Fibroblast of skin of back (primary cell): ENCODE results near the gene TMEM179B. TPM values are rescaled to one million over a fixed set of nuclear protein-coding genes. Genes with fewer than 3 reads are reported as not detected.
"Not testable (repeated sequence)": the region's sequence is repeated elsewhere in the genome, so short reads cannot be mapped to it uniquely, and the experiment has no call there.

Experiments used
- DNase-seq: peaks from one replicate; pipeline ENCODE4 v3.0.0-alpha.2; 2013
- polyA plus RNA-seq, 2 experiments: library from polyadenylated mRNA; unstranded; fragments of 120-200 nt; gene quantifications; one replicate each; pipeline ENCODE4 v1.2.1, GENCODE V29; 2013; ENCODE audit not compliant: insufficient read length in 2 of 2

Gene TMEM179B
- polyA plus RNA-seq (2013, experiment 1 of 2; ENCODE audit: insufficient read length), result 44.3 TPM
- 51.3 TPM for polyA plus RNA-seq (2013, experiment 2 of 2; ENCODE audit: insufficient read length)

GRCh38 chr11:62787005-62787759 lies at the start of gene TMEM179B:
Gene TMEM179B (plus strand): TSS chr11:62787402. CDS start chr11:62787432, 30 bp downstream.
- DNase-seq, result peak; percentile 98

GRCh38 chr11:62747475-62748160 lies 39.6 kb upstream of the TMEM179B start:
- no peak for DNase-seq

GRCh38 chr11:62749931-62750330 lies 37.3 kb upstream of the TMEM179B start:
- DNase-seq, result not testable (repeated sequence)

GRCh38 chr11:62752177-62752785 lies 34.9 kb upstream of the TMEM179B start:
- no peak for DNase-seq

GRCh38 chr11:62752994-62753735 lies 34.0 kb upstream of the TMEM179B start:
- DNase-seq, result no peak

GRCh38 chr11:62753736-62754603 lies 33.2 kb upstream of the TMEM179B start, which contains the start of gene ZBTB3:
Gene ZBTB3 (minus strand): TSS chr11:62754160. CDS start chr11:62753664, 496 bp downstream.
- DNase-seq, result peak; percentile 100

GRCh38 chr11:62755086-62755615 lies 32.1 kb upstream of the TMEM179B start:
- DNase-seq, result no peak

GRCh38 chr11:62757846-62758788 lies 29.1 kb upstream of the TMEM179B start:
- no peak for DNase-seq

GRCh38 chr11:62760867-62761227 lies 26.4 kb upstream of the TMEM179B start:
- not testable (repeated sequence) for DNase-seq

- DNase-seq, result no peak
These were observed 16.4 kb upstream of the TMEM179B start for GRCh38 chr11:62770778-62771143.

GRCh38 chr11:62771144-62772021 lies 15.8 kb upstream of the TMEM179B start, which contains the start of gene TAF6L:
Gene TAF6L (plus strand): TSS chr11:62771396. CDS start chr11:62775784, 4,388 bp downstream.
- DNase-seq, result peak; percentile 98

- DNase-seq, result no peak
These were observed 12.8 kb upstream of the TMEM179B start for GRCh38 chr11:62774407-62774806.

GRCh38 chr11:62775646-62776045 lies 11.6 kb upstream of the TMEM179B start:
- DNase-seq, result no peak

GRCh38 chr11:62777389-62777788 lies 9.8 kb upstream of the TMEM179B start:
- no peak for DNase-seq

GRCh38 chr11:62778441-62778840 lies 8.8 kb upstream of the TMEM179B start:
- DNase-seq, result no peak

GRCh38 chr11:62782753-62783152 lies 4.4 kb upstream of the TMEM179B start:
- DNase-seq, result no peak

GRCh38 chr11:62786318-62787004 lies 741 bp upstream of the TMEM179B start:
- peak; percentile 84 for DNase-seq

- DNase-seq, result no peak
These were observed 1.8 kb downstream of the TMEM179B start for GRCh38 chr11:62788991-62789390.
